Measurements from ENCODE around the gene SWAP70. TPM values are rescaled to one million over a fixed set of nuclear protein-coding genes. Genes with fewer than 3 reads are reported as not detected.

SWAP70 gene
- total and polyA plus RNA-seq, 2 of the 13 experiments (the other 11 are each of a cell fraction or from before 2014, with no cell fraction given): 4.6 to 8.7 TPM

- TF ChIP-seq, protein P1, sequence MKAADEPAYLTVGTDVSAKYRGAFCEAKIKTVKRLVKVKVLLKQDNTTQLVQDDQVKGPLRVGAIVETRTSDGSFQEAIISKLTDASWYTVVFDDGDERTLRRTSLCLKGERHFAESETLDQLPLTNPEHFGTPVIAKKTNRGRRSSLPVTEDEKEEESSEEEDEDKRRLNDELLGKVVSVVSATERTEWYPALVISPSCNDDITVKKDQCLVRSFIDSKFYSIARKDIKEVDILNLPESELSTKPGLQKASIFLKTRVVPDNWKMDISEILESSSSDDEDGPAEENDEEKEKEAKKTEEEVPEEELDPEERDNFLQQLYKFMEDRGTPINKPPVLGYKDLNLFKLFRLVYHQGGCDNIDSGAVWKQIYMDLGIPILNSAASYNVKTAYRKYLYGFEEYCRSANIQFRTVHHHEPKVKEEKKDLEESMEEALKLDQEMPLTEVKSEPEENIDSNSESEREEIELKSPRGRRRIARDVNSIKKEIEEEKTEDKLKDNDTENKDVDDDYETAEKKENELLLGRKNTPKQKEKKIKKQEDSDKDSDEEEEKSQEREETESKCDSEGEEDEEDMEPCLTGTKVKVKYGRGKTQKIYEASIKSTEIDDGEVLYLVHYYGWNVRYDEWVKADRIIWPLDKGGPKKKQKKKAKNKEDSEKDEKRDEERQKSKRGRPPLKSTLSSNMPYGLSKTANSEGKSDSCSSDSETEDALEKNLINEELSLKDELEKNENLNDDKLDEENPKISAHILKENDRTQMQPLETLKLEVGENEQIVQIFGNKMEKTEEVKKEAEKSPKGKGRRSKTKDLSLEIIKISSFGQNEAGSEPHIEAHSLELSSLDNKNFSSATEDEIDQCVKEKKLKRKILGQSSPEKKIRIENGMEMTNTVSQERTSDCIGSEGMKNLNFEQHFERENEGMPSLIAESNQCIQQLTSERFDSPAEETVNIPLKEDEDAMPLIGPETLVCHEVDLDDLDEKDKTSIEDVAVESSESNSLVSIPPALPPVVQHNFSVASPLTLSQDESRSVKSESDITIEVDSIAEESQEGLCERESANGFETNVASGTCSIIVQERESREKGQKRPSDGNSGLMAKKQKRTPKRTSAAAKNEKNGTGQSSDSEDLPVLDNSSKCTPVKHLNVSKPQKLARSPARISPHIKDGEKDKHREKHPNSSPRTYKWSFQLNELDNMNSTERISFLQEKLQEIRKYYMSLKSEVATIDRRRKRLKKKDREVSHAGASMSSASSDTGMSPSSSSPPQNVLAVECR (CRISPR knock-in tag; IDR thresholded peaks at IDR 0.05; ENCODE audit: borderline replicate concordance): peak; percentile 16; the same call in 1 of the 2 replicates
- TF ChIP-seq HNRNPK (IDR thresholded peaks at IDR 0.05; ENCODE audit: low read depth, low read length, poor library complexity, severe bottlenecking) (peak; percentile 43), ZSCAN30 (CRISPR knock-in tag; IDR thresholded peaks at IDR 0.05) (no peak), HNF4A (CRISPR knock-in tag; IDR thresholded peaks at IDR 0.05) (no peak; the same call in 1 of the 2 replicates), RORA (CRISPR knock-in tag; IDR thresholded peaks at IDR 0.05) (no peak), ZNF552 (CRISPR knock-in tag; IDR thresholded peaks at IDR 0.05; ENCODE audit: borderline replicate concordance) (no peak), NFIB (CRISPR knock-in tag; IDR thresholded peaks at IDR 0.05; ENCODE audit: borderline replicate concordance) (no peak), TGIF2 (CRISPR knock-in tag; IDR thresholded peaks at IDR 0.05) (no peak; the same call in 1 of the 2 replicates), ZNF878 (CRISPR knock-in tag; IDR thresholded peaks at IDR 0.05) (no peak), ZBTB3 (CRISPR knock-in tag; IDR thresholded peaks at IDR 0.05; ENCODE audit: borderline replicate concordance, low read depth) (no peak), MBD4 (IDR thresholded peaks at IDR 0.05; ENCODE audit: borderline replicate concordance, low read length) (no peak), ZNF670 (CRISPR knock-in tag; IDR thresholded peaks at IDR 0.05; ENCODE audit: borderline replicate concordance) (0 out of 2 replicates have a peak, but pooled peaks have one; percentile 28), NR2F1 (CRISPR knock-in tag; IDR thresholded peaks at IDR 0.05) (peak; percentile 26 to 38; a peak in 1 of 4 replicates), SAP130 (CRISPR knock-in tag; IDR thresholded peaks at IDR 0.05; ENCODE audit: low read depth) (peak; percentile 71), FOSL2 (CRISPR knock-in tag; IDR thresholded peaks at IDR 0.05) (0 out of 2 replicates have a peak, but pooled peaks have one; percentile 29), HMG20B (CRISPR knock-in tag; conservative IDR thresholded peaks at IDR 0.05) (no peak), ZNF546 (CRISPR knock-in tag; conservative IDR thresholded peaks at IDR 0.05) (no peak), ARNT (IDR thresholded peaks at IDR 0.05) (no peak), SIX1 (CRISPR knock-in tag; IDR thresholded peaks at IDR 0.05; ENCODE audit: borderline replicate concordance) (no peak; the same call in 1 of the 2 replicates), SALL2 (CRISPR knock-in tag; IDR thresholded peaks at IDR 0.05) (no peak), TP53 (CRISPR knock-in tag; conservative IDR thresholded peaks at IDR 0.05) (no peak; the same call in 1 of the 2 replicates), ZNF660 (CRISPR knock-in tag; IDR thresholded peaks at IDR 0.05; ENCODE audit: borderline replicate concordance, low read depth) (no peak), NFKBIZ (CRISPR knock-in tag; IDR thresholded peaks at IDR 0.05) (no peak)
- TF ChIP-seq, protein P2, sequence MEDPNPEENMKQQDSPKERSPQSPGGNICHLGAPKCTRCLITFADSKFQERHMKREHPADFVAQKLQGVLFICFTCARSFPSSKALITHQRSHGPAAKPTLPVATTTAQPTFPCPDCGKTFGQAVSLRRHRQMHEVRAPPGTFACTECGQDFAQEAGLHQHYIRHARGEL (CRISPR knock-in tag; IDR thresholded peaks at IDR 0.05): no peak
Measured at GRCh38 chr11:9758637-9759518, 95.0 kb downstream of the SWAP70 start (continued).
